ENCODE data around the gene ETV1. TPM values are rescaled to one million over a fixed set of nuclear protein-coding genes. Genes with fewer than 3 reads are reported as not detected.

ETV1 gene
- total and polyA plus RNA-seq, 9 donors, result 9.4 to 22.2 (median 15.8) TPM

- no CpG with 5 or more reads among the region's 2 CpGs for WGBS (ENCODE audit: insufficient coverage)
- DNase-seq, result no peak
Observed at GRCh38 chr7:13841284-13841683, 148.2 kb downstream of the ETV1 start.

More at GRCh38 chr7:13841284-13841683, 148.2 kb downstream of the ETV1 start:
- Histone ChIP-seq H3K9me3 (replicated peaks; ENCODE audit: control insufficient read depth, low read depth, low read length) (no peaks in the 10 kb centered on the region), H3K36me3 (ENCODE audit: control insufficient read depth, insufficient read depth, low read length) (no peaks in the 10 kb centered on the region), H3K4me1 (ENCODE audit: control insufficient read depth, insufficient read depth, low read length) (no peaks in the 10 kb centered on the region), H3K27me3 (ENCODE audit: control insufficient read depth, insufficient read depth, low read length) (no peaks in the 10 kb centered on the region), H3K27ac (ENCODE audit: low read length) (no peak overlapping the region), H3K4me3 (ENCODE audit: low read length) (no peak overlapping the region)
